ENCODE data around the gene RAD51B.

RAD51B gene

DNA sequence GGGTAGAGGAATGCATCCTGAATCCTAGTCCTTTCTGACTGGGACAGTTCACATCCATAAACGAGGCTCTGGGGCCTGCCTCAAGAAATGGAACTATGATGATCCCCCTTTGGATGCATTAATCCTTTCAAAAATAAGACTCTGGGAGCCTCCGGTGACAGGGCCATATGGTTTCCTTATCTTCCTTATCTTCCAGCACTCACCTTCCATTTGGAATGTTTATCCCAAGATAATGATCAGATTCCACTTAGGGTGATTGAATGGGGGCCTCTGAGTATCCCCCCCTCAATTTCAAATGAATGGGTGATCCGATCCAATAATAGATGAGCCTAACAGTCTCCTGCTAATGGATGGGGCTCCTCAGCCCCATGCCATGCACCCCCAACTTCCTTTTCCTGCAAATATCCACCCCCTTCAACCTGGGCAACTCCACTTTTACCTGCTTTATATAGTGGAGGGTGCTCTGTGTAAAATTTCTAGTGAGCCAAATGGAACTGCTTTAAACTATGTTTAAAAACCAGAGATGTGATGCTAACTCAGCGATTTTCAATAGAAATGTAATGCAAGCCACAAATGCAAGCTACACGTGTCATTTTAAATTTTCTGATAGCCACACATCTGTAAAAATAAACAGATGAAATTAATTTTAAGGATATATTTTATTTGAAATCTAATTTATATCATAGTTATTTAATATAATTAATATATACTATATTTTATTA is 815.5 kb downstream of the RAD51B start:
- H3K4me3 ChIP-seq (ENCODE audit: low read depth, low read length), result no peak overlapping the region
- TF ChIP-seq, protein P1, sequence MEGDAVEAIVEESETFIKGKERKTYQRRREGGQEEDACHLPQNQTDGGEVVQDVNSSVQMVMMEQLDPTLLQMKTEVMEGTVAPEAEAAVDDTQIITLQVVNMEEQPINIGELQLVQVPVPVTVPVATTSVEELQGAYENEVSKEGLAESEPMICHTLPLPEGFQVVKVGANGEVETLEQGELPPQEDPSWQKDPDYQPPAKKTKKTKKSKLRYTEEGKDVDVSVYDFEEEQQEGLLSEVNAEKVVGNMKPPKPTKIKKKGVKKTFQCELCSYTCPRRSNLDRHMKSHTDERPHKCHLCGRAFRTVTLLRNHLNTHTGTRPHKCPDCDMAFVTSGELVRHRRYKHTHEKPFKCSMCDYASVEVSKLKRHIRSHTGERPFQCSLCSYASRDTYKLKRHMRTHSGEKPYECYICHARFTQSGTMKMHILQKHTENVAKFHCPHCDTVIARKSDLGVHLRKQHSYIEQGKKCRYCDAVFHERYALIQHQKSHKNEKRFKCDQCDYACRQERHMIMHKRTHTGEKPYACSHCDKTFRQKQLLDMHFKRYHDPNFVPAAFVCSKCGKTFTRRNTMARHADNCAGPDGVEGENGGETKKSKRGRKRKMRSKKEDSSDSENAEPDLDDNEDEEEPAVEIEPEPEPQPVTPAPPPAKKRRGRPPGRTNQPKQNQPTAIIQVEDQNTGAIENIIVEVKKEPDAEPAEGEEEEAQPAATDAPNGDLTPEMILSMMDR (IDR thresholded peaks at IDR 0.05; ENCODE audit: low read depth, low read length), result no peak

GRCh38 chr14:68636597-68636996 is 817.0 kb downstream of the RAD51B start:
- TF ChIP-seq, protein P1 (IDR thresholded peaks at IDR 0.05; ENCODE audit: low read depth, low read length), result no peak
- no peak overlapping the region for H3K4me3 ChIP-seq (ENCODE audit: low read depth, low read length)

DNA sequence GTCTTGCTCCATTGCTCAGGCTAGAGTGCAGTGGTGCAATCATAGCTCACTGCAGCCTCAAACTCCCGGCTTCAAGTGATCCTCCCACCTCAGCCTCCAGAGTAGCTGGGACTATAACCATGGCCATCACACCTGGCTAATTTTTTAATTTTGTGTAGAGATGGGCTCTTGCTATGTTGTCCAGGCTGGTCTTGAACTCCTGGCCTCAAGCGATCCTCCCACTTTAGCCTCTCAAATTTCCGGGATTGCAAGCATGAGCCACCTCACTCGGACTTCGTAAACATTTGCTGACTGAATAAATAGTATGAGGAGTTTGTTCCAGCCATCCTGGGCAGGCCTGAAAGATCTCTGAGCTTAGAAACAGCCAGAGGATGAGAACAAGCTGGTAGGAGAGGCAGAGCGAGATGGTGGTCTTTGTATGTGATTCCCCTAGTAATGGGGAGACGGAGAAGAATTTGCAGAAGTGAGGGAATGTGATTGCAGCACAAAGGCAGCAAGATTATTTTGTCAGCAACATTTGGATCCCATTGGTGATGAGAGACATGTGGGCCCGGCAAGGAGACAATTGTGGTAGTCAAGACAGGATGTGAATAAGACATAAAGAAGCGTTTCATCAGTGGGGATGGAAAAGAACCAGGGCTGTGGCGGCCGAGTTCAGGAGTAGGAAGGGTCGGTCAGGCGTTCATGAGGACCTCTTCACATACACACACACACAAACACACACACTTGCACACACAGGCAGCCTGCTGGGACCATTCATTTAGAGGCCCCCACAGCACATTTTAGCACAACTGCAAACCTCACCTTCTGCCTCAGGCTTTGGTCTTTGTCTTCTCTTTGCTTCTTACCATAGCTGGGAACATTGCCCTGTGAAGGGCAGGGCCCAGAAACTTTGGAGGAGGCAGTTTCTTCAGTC is 817.8 kb downstream of the RAD51B start:
- TF ChIP-seq, protein P1 (IDR thresholded peaks at IDR 0.05; ENCODE audit: low read depth, low read length), result no peak
- H3K4me3 ChIP-seq (ENCODE audit: low read depth, low read length), result no peak overlapping the region

DNA sequence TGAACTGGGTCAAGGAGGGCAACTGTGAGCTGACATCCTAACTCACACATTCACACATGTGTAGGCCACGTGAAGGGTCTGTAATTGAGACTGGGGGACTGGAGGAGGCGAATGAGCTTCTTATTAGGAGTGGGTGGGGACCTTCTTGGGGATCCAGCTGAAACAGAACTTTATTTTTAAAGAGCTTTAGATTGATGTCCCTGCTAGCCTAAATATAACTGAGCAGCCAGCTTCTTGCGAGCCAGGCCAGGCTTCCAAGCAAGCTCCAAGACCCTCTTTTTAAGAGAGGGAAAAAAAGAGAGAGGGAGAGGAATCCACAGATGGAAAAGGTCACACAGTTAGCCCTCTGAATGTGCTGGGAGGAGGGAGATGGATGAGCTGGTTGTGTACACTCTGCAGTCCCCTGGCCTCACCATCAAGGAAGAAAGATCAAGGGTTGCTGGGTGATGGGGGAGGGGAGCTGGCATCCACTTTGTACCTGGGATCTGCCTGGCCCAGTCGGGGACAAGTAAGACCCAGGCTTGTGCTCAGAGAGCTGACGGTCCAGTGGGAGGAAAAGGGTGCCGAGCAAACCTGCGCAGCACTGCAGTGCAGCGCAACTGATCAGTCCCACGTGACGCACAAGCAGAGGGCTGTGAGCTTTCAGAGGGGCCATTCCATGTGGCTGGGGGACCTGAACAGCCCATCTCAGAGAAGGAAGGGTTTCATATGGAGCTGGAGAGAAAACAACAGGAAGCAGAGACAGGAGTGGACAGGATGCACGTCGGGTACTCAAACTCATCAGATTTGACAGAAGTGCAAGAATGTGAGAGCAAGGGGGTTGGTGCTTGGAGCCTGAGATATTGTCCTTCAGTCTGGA is 818.8 kb downstream of the RAD51B start:
- TF ChIP-seq, protein P1 (IDR thresholded peaks at IDR 0.05; ENCODE audit: low read depth, low read length), result no peak
- H3K4me3 ChIP-seq (ENCODE audit: low read depth, low read length), result no peak overlapping the region

DNA sequence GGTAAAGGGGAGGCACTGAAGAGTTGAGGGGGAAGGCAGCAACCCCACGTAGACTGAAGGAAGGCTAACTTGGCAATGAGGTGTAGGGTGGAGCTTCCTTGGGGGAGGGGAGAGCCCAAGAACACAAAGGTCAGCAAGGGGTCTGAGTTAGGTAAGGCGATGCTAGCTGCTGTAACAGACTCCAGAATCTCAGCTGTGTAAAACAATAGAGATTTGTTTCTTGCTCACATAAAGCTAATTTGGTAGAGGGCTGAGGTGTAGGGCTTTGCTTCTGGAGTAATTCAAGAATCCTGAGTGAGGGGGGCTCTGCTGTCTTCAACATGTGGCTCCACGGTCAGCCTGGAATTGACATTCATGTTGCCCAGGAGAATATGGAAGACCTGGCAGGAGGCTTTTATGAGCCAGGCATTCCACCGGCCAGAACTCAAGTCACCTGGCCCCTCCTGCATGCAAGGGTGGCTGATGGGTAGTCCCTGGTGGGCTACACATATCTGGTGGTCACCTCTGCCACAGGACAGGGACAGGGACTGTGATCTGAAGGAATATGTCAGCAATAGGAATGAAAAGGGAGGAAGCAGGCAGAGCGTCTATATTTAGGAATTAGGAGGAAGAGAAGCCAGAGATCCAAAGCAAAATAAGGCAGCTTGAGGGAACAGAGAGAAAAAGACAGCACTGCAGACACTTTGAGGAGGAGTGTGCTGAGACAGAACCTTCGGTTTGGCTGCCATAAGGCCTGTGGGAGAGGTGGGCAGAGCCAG is 819.6 kb downstream of the RAD51B start:
- H3K4me3 ChIP-seq (ENCODE audit: low read depth, low read length), result no peak overlapping the region
- TF ChIP-seq, protein P1 (IDR thresholded peaks at IDR 0.05; ENCODE audit: low read depth, low read length), result no peak

DNA sequence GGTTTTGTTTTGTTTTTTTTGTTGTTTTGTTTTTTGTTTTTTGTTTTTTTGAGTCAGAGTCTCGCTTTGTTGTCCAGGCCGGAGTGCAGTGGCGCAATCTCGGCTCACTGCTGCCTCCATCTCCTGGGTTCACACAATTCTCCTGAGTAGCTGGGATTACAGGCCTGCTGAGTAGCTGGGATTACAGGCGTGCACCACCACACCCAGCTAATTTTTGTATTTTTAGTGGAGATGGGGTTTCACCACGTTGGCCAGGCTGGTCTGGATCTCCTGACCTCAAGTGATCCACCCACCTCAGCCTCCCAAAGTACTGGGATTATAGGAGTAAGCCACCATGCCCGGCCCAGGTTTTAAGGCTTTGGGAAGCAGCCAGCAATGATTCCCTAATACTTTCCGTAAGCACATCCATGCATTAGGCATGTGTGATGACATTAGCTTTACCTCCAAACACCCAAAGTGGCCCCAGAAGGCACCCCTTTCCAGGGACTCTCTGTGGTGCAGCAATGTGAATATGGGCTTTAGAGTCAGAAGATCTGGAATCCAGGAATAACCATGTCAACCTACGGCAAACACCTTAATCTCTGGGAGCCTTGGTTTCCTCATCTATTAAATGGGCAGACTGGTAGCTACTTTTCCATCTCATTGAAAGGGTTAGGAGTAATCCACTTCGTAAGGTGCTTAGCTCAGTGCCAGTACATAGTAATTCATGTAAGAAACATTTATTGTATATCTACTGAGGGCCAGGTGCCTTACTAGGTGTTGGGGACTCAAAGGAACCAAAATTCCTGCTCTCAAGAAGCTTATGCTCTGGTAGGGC is 820.4 kb downstream of the RAD51B start:
- no peak overlapping the region for H3K4me3 ChIP-seq (ENCODE audit: low read depth, low read length)
- TF ChIP-seq, protein P1 (IDR thresholded peaks at IDR 0.05; ENCODE audit: low read depth, low read length), result no peak
